ENCODE measurements around the gene DDA1.
"Not testable (repeated sequence)": the region's sequence is repeated elsewhere in the genome, so short reads cannot be mapped to it uniquely, and the experiment has no call there.

The DDA1 gene

DNA sequence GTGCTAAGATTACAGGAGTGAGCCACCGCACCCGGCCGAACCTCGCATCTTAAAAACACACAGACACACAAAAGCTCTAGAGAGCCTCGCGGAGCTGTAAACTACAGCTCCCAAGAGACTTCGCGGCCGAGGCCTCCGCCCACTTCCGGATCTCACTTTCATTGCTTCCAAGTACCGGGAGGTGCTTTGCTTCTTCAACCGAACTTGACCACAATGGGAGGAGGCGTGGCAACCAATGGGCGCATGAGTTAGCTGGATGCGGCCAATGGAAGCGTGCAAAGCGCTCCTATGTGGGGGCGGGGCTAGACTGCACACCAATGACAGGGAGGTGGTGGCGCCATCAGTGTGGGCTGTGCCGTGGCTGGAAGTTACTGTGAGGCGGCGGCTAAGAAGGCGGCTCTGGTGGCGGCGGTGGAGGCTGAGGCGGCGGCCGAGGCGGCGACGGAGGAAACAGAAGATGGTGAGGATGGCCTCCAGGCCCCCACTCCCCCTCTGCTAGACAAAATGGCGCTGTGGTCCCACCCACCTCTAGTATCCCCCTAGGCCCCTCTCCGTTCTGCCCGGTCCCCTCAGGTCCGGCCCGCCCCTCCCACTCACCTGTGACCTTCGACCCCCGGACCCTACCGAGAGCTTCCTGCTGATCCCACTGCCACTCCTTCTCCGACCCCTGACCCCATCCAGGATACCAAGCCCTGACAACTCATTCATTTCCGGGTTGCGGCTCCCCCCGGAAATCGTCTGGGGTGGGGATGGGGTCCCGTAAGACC, at the start of gene DDA1:
TSS of gene DDA1 (plus strand) at position 366 of the 767 bp plus-strand sequence. CDS start at position 458, 92 bp downstream.
- DNase-seq (ENCODE audit: low spot score) = peak; percentile 100

DNA sequence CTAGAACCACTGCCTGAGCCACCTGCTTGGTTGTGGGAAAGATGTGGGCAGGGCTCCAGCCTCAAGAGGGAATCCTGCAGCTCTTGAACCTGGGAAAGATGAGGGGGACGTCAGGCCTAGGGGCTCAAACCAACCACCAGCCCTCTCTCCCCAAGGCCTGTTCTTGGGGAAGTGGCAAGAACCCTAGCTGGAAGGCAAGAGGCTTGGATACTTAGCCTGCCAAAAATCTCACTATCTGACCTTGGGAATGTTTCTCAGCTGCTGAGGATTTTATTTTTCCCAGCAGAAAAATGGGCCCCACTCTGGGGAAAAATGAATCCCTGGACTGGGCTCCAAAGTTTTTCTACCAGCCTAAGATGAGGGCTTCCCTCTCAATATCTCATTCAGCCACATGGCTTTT, 49.4 kb upstream of the DDA1 start:
- DNase-seq (ENCODE audit: low spot score) = no peak

DNA sequence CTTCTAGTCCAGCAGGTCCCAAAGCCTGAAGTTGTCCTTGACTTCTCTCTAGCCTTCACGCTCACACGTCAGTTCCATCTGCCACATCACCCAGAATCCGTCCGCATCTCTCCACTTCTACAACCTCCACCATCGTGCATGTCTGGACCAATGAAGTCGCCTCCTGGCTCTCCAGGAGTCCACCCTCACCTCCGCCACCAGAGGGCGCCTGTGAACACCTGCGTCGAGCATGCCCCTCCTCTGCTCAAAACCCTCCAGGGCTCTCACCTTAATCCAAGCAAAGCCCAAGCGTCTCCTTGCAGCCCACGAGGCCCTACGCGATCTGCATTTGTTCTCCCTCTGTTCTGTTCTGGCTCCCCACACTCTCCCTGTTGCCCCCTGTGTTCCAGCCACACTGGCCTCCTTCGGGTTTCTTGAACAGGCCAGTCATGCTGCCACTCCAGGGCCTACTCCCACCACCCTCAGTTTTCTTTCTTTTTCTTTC, 48.5 kb upstream of the DDA1 start:
- peak; percentile 92 for DNase-seq (ENCODE audit: low spot score)

DNA sequence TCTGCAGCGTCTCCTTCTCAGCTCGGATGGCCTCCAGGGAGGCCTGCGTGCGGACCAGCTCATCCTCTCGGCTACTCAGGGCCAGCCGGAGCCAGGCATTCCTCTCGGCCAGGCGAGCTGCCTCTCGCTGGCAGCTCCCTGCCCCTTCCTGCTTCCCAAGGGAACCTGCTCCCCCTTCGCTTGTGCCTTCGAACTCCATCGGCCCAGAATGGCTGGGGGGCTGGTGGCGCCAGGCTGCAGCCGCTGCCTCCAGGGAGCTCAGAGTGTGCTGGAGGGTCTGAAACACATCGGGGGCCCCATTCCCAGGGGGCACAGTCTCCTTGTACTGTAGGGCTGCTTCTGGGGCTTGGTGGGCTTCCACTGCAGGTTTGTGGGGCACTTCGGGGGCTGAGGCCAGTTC, 46.8 kb upstream of the DDA1 start:
- DNase-seq (ENCODE audit: low spot score) = no peak

DNA sequence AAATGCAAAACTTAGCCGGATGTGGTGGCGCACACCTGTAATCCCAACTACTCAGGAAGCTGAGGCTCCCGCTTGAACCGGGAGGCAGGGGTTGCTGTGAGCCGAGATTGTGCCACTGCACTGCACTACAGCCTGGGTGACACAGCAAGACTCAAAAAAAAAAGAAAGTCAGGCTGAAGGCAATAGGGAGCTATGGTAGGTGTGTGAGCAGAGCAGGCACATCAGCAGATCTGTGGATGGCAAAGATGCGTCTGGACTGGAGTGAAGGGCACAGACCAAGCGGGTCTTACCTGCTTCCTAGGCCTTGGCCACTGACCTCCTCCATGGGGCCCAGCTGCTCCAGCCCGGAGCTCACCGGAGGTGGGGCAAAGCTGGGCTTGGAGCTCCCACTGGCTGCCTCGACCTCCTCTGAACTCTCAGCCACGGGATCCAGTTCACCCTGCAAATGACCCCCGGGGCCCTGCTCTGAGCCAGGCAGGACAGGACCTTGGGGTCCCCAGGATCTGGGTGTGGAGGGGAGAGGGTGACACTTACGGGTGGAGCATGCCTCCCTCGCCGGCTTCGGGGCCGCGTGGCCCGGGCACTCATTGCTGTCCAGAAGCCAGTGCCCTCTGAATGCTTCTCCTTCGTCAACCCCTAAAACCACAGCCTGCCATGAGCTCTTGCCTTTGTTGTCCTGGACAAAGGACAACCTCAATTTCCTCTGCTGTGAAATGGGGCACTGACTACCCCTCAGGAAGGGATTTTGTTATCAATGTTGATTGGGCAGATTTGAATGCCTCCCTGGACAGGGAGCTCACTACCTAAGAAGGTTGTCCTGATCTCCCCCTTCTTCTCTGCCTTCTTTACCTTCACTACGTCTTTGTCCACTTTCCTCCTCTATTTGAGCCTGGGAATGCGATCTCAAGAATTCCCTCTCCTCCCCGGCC, 45.4 kb upstream of the DDA1 start:
- no peak for DNase-seq (ENCODE audit: low spot score)

DNA sequence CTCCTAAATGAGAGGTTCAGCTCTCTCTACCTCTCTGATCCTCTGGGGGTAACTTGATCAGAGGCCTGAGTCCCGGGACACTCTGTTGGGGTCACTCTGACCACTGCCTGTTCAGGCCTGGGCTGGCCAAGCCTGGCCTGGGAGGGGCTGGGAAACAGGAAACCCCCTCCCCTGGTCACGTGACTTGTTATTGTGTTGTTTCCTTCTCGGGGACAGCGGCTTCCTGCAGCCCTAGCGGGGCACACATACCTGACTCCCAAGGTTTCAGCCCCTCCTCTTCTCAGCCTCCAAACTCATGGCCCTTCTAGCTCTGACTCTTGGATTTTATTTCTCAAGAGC, 44.8 kb upstream of the DDA1 start, which contains the start of gene USHBP1:
TSS of gene USHBP1 (minus strand) at position 105 of the 339 bp plus-strand sequence. CDS start 446 bp downstream, outside the sequence.
- DNase-seq (ENCODE audit: low spot score) = no peak

DNA sequence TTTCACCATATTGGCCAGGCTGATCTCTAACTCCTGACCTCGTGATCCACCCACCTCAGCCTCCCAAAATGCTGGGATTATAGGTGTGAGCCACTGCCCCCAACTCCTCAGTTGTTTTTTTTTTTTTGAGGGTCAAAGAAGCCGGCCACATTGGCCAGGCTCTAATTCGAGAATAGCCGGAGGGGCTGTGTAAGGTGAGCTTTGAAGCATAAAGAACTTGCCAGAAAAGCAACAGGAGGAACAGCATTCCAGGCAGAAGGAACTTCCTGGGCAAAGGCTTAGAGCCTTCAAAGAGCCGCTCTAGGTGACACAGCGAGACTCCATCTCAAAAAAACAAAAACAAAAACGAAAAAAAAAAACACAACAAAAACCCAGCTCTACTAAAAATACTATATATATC, 43.3 kb upstream of the DDA1 start:
- DNase-seq (ENCODE audit: low spot score) = no peak

DNA sequence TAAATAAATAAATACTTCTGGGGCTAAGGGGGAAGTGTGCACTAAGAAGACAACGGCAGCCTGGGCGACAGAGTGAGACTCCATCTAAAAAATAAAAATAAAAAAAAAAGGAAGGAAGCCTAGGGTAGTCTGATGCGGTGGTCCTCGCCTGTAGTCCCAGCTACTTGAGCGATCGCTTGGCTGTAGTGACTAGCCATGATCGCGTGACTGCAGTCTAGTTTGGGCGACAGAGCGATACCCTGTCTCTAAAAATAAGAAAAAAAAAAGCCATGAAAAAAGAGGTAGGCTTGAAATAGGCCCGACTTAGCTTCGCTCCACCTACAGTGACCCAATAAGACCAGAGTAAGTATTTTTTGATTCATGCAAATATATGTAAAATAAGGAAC, 42.8 kb upstream of the DDA1 start:
- no peak for DNase-seq (ENCODE audit: low spot score)

DNA sequence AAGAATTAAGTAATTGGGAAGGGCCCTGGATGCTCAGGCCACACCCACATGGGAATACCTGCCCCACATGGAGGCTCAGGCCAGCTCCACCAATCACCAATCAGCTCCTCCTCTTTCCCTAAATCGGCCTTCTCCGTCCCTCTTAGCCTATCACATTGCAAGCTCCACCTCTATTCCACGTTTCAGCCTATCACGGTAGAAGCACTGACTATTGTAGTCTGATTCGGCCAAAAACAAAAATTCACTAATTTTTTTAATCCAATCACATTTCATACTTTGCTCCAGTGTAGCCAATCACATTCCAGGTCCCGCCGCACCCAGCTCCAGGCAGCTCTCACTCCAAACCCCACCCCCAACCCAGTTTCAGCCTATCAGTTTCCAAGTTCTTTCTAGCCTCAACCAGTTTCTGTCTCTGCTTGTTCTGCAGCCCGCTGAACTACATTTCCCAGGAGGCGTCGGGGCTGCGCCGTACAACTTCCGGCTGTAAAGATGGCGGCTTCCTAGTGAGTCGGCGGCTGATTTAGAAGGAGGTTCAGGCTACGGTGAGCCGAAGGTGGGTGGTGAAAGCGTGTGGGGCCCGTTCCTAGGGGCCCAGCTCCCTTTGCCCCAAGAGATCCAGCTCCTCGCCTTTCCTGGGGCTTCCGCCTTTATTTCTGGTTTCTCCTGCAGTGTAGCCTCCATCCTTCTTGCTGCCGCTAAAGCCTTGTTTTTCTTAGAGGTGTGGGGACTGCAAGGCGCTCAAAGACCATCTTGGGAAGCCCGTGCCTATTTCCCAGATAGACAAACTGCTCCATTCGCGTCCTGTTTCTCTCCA, 42.2 kb upstream of the DDA1 start, which contains the start of gene BABAM1:
TSS of gene BABAM1 (plus strand) at position 469 of the 814 bp plus-strand sequence. CDS start 1,364 bp downstream, outside the sequence.
- peak; percentile 98 for DNase-seq (ENCODE audit: low spot score)

DNA sequence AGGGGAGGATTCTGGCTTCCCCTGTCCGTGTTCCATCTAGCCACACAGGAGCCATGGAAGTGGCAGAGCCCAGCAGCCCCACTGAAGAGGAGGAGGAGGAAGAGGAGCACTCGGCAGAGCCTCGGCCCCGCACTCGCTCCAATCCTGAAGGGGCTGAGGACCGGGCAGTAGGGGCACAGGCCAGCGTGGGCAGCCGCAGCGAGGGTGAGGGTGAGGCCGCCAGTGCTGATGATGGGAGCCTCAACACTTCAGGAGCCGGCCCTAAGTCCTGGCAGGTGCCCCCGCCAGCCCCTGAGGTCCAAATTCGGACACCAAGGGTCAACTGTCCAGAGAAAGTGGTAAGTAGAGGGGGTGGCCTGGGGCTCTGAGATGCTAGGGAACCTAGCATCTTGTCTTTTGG, 40.6 kb upstream of the DDA1 start:
- no peak for DNase-seq (ENCODE audit: low spot score)

DNA sequence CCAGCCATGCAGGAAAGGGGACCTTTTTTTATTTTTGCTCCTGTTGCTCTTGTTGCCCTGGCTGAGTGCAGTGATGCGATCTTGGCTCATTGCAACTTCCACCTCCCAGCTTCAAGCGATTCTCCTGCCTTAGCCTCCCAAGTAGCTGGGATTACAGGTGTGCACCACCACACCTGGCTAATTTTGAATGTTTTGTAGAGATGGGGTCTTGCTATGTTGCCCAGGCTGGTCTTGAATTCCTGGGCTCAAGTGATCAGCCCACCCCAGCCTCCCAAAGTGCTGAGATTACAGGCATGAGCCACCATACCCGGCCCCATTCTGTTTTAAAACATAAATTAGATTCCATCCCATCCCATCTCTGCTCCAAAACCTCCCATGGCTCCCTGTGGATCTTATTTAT, 34.5 kb upstream of the DDA1 start:
- not testable (repeated sequence) for DNase-seq (ENCODE audit: low spot score)

DNA sequence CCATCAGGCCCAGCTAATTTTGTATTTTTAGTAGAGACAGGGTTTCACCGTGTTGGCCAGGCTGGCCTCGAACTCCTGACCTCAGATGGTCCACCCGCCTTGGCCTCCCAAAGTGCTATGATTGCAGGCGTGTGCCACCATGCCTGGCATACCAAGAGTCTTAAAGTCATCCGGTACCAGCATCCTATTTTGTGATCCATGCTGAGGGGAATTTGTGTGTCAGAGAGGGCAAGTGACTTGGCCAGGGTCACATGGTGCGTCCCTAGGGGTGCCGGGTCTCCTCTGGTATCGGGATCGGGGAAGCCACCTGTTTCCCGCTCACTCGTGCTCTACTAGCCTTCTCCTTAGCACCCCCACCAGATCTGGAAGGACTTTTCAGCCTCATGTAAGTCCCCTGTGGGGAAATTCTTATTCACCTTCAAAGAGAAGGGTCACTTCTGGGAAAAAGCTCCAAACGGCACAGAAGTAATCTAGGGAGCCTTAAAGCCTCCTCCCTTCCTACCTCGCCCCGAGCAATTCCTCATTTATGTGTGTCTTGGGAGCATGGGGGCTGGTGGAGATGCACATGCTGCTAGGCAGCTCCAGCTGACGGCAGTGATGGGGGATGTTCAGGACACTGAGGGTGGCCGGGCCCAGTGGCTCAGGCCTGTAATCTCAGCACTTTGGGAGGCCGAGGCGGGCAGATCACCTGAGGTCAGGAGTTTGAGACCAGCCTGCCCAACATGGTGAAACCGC, 33.8 kb upstream of the DDA1 start:
- DNase-seq (ENCODE audit: low spot score) = no peak

DNA sequence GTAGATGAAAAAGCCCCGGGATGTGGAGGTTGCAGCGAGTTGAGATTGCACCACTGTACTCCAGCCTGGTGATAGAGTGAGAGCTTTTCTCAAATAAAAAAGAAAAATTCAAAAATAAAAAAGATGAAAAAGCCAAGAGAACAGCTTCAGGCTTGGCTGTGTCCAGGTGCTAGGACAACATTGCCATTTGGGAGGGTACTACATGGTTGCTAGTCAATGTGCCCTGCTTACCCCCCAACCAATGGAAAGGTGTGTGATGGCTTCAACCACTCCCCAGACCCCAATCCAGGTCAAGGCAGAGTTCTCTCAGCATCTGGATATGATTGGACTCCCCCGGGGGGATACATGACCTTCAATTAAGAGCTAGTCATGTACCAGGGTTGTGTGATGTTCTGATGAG, 29.9 kb upstream of the DDA1 start:
- DNase-seq (ENCODE audit: low spot score) = no peak

DNA sequence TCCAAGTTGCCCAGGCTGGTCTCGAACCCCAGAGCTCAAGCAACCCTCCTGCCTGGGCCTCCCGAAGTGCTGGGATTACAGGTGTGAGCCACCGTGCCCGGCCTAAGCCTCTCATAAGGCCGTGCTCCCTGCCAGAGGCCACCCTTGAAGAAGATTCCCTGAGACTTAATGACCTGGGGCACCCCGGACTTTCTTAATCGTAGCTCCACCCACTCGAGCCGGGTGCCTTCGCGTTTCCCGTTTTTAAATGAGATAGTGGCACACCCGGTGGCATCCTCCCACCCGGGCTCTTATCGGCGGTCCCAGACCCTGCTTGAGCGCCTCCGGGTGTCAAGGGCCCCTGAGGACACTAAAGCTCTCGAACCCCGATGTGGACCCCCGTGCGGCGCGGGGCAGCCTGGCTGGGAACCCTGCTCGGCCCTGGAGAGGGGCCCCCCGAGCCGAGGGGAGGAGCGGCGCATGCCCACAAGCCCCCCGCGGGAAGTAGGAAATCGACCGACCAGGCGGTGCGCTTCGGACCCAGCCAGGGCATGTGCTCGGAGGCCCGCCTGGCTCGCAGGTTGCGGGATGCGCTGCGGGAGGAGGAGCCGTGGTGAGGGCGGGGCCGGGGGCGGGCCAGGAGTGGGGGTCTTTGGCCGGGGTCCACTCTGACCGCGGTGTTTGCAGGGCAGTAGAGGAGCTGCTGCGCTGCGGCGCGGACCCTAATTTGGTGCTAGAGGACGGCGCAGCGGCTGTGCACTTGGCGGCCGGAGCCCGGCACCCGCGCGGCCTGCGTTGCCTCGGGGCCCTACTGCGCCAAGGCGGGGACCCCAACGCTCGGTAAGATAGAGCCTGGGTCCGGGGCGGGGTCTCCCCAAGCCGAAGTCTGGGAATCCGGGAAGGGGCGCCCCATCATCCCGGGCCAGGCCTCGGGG, 27.7 kb upstream of the DDA1 start, which contains the start of gene ANKLE1:
TSS of gene ANKLE1 (plus strand) at position 511 of the 914 bp plus-strand sequence. CDS start at position 531, 20 bp downstream.
- peak; percentile 18 for DNase-seq (ENCODE audit: low spot score)

DNA sequence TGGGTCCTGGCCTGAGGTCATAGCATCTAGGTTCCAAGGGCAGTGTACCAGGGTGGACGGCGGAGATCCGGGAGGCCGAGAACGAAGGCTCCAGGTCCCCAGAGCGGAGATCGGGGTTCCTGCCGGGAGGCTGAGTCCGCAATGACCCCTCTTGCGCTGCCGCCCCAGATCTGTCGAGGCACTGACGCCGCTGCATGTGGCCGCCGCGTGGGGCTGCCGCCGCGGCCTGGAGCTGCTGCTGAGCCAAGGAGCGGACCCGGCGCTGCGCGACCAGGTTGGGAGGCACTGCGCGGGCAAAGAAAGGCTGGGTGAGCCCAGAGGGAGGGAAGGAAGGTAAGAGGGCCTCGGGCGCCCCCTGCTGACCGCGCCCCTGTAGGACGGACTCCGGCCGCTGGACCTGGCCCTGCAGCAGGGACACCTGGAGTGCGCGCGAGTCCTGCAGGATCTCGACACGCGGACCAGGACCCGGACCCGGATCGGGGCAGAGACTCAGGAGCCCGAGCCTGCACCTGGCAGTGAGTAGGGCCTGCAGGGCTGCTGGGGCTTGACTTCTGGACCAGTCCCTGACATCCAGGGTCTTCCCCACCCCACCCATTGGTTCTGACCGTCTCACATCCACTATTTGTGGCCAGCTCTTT, 26.8 kb upstream of the DDA1 start:
- DNase-seq (ENCODE audit: low spot score) = peak; percentile 79

DNA sequence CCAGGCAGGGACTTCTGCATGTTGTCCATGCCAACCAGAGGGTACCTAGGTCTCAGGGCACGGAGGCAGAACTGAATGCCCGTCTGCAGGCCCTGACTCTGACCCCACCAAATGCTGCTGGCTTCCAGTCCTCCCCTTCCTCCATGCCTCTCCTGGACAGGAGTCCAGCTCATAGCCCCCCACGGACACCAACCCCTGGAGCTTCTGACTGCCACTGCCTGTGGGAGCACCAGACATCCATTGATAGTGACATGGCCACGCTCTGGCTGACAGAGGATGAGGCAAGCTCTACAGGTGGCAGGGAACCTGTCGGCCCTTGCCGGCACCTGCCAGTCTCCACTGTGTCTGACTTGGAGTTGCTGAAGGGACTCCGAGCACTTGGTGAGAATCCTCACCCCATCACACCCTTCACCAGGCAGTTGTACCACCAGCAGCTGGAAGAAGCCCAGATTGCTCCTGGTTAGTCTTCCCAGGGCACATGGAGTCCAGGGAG, 25.8 kb upstream of the DDA1 start:
- no peak for DNase-seq (ENCODE audit: low spot score)

DNA sequence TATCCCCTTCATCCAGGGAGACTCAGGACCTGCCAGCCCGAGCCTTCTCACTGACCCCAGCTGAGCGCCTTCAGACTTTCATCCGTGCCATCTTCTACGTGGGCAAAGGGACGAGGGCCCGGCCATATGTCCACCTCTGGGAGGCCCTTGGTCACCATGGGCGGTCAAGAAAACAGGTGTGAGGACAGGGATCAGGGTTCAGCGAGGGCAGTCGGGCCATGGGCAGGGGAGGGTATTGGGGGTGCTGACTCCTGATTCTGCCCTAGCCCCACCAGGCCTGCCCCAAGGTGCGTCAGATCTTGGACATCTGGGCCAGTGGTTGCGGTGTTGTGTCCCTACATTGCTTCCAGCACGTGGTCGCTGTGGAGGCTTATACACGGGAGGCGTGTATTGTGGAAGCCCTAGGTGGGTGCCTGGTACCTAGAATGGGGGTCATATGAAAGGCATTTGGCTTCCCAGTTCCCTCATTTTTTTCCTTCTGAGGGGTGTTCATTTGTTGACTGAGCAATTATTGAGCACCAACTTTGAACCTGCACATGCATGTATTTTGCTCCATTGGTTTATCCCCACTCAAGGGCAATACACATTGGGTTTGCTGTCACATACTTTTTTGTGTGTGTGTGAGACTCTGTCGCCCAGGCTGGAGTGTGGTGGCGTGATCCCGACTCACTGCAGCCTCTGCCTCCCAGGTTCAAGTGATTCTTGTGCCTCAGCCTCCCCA, 23.8 kb upstream of the DDA1 start:
- DNase-seq (ENCODE audit: low spot score) = no peak

DNA sequence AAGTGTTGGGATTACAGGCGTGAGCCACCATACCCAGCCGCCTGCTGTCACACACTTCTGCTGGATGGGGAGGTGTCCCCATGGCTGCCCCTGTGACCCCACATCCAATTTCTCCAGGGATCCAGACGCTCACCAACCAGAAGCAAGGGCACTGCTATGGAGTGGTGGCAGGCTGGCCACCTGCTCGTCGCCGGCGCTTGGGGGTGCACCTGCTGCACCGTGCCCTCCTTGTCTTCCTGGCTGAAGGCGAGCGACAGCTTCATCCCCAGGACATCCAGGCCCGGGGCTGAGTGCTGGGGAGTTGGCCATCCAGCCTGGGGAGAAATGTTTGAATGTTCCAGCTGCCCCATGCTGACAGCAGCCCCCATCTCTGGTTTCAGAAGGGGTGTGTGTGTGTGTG, 23.1 kb upstream of the DDA1 start:
- no peak for DNase-seq (ENCODE audit: low spot score)

DNA sequence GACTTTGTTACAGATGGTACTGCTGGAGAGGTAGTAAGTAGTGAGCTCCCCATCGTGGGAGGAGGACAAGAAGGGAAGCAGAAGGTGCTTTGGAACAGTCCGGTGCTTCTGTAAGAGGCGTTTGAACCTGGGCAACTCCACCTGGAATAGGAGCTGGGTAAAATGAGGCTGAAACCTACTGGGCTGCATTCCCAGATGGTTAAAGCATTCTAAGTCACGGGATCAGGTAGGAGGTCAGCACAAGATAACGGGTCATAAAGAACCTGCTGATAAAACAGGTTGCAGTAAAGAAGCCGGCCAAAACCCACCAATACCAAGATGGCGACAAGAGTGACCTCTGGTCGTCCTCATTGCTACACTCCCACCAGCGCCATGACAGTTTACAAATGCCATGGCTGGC, 22.6 kb upstream of the DDA1 start:
- DNase-seq (ENCODE audit: low spot score) = no peak
